ENCODE results near the gene MFSD11. TPM values are rescaled to one million over a fixed set of nuclear protein-coding genes. Genes with fewer than 3 reads are reported as not detected.
"Not testable (repeated sequence)": the region's sequence is repeated elsewhere in the genome, so short reads cannot be mapped to it uniquely, and the experiment has no call there.

The MFSD11 gene
- total RNA-seq, 6 donors from 2014 or later = 23.9 to 49.2 (median 34.4) TPM

DNA sequence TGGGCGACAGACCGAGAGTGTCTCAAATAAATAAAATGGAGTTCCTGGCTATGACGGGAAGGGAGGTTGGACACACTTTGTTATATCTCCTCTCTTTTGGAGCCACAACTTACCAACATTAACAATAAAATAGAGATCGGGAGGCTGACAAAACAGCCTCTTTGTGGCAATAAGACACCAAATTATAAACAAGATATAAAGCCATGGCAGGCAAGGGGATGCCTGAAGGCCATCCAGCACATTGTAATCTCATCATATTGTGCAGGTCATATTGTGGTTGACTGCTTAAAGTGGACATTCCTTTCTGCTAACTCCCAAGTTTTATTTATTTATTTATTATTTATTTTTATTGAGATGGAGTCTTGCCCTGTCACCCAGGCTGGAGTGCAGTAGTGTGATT, 70.4 kb downstream of the MFSD11 start:
- Histone ChIP-seq H3K36me3 (no peaks in the 10 kb centered on the region), H3K9me3 (no peaks in the 10 kb centered on the region), H3K4me1 (no peaks in the 10 kb centered on the region), H3K4me3 (no peak overlapping the region), H3K27ac (no peak overlapping the region), H3K27me3 (no peaks in the 10 kb centered on the region)
- TF ChIP-seq, protein P1, sequence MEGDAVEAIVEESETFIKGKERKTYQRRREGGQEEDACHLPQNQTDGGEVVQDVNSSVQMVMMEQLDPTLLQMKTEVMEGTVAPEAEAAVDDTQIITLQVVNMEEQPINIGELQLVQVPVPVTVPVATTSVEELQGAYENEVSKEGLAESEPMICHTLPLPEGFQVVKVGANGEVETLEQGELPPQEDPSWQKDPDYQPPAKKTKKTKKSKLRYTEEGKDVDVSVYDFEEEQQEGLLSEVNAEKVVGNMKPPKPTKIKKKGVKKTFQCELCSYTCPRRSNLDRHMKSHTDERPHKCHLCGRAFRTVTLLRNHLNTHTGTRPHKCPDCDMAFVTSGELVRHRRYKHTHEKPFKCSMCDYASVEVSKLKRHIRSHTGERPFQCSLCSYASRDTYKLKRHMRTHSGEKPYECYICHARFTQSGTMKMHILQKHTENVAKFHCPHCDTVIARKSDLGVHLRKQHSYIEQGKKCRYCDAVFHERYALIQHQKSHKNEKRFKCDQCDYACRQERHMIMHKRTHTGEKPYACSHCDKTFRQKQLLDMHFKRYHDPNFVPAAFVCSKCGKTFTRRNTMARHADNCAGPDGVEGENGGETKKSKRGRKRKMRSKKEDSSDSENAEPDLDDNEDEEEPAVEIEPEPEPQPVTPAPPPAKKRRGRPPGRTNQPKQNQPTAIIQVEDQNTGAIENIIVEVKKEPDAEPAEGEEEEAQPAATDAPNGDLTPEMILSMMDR (IDR thresholded peaks at IDR 0.05) = no peak
- TF ChIP-seq POLR2A (IDR thresholded peaks at IDR 0.05) = no peak
- no peak for DNase-seq
- no peak for ATAC-seq (ENCODE audit: low FRiP score in 2 of 2)
- 94 to 97% methylated on average over 4 of the region's 4 CpGs for WGBS, 2 donors

GRCh38 chr17:76810956-76811355, 73.0 kb downstream of the MFSD11 start:
- H3K4me3 ChIP-seq = no peak overlapping the region
- no peaks in the 10 kb centered on the region for H3K36me3 ChIP-seq
- no peaks in the 10 kb centered on the region for H3K9me3 ChIP-seq
- no peak overlapping the region for H3K27ac ChIP-seq
- DNase-seq (no peak), ATAC-seq (ENCODE audit: low FRiP score in 2 of 2) (no peak)
- H3K4me1 ChIP-seq = no peaks in the 10 kb centered on the region
- TF ChIP-seq, protein P1 (IDR thresholded peaks at IDR 0.05) = no peak
- no peak for TF ChIP-seq EP300 (IDR thresholded peaks at IDR 0.05)
- TF ChIP-seq POLR2AphosphoS5 (IDR thresholded peaks at IDR 0.05) = no peak
- no peak for TF ChIP-seq POLR2A (IDR thresholded peaks at IDR 0.05)
- WGBS, 2 donors = 87 to 98% methylated on average over 4 of the region's 4 CpGs
- H3K27me3 ChIP-seq = no peaks in the 10 kb centered on the region

GRCh38 chr17:76811834-76812233, 73.9 kb downstream of the MFSD11 start:
- 85 to 86% methylated on average over 5 of the region's 5 CpGs for WGBS, 2 donors
- TF ChIP-seq EP300 (IDR thresholded peaks at IDR 0.05) (no peak), POLR2AphosphoS5 (IDR thresholded peaks at IDR 0.05) (no peak), POLR2A (IDR thresholded peaks at IDR 0.05) (no peak)
- TF ChIP-seq, protein P1 (IDR thresholded peaks at IDR 0.05) = no peak
- peaks cover 0 to 5% (median 1%) of the 10 kb centered on the region in 4 donors for H3K4me1 ChIP-seq
- H3K4me3 ChIP-seq = no peak overlapping the region
- no peaks in the 10 kb centered on the region for H3K36me3 ChIP-seq
- ATAC-seq (ENCODE audit: low FRiP score in 2 of 2) = no peak
- H3K27me3 ChIP-seq = no peaks in the 10 kb centered on the region
- H3K27ac ChIP-seq = no peak overlapping the region
- H3K9me3 ChIP-seq = no peaks in the 10 kb centered on the region
- no peak for DNase-seq

- Histone ChIP-seq H3K36me3 (no peaks in the 10 kb centered on the region), H3K4me3 (no peak overlapping the region), H3K9me3 (no peaks in the 10 kb centered on the region), H3K4me1 (peaks cover 0 to 6% (median 1%) of the 10 kb centered on the region in 4 donors), H3K27me3 (no peaks in the 10 kb centered on the region), H3K27ac (no peak overlapping the region)
- DNase-seq (no peak), ATAC-seq (ENCODE audit: low FRiP score in 2 of 2) (no peak)
- WGBS, 2 donors = 76 to 83% methylated on average over 2 to 4 of the region's 4 CpGs
- TF ChIP-seq, protein P1 (IDR thresholded peaks at IDR 0.05) = no peak
- TF ChIP-seq POLR2A (IDR thresholded peaks at IDR 0.05) (no peak), POLR2AphosphoS5 (IDR thresholded peaks at IDR 0.05) (no peak), EP300 (IDR thresholded peaks at IDR 0.05) (no peak)
These were observed 74.3 kb downstream of the MFSD11 start for GRCh38 chr17:76812263-76812662.

DNA sequence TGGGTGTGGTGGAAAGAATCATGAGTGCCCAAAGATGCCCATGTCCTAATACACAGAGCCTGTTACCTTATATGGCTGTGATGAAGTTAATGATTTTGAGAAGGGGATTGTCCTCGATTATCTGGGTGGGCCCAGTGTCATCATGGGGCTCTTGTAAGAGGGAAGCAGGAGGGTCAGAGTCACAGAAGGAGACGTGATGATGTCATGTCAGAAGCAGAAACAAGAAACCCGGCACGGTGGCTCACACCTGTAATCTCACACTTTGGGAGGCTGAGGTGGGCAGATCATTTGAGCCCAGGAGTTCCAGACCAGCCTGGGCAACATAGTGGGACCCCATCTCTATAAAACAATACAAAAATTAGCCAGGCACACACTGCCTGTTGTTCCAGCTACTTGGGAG, 75.0 kb downstream of the MFSD11 start:
- H3K4me1 ChIP-seq = peaks cover 0 to 6% (median 1%) of the 10 kb centered on the region in 4 donors
- H3K9me3 ChIP-seq = no peaks in the 10 kb centered on the region
- no peak overlapping the region for H3K4me3 ChIP-seq
- H3K36me3 ChIP-seq = no peaks in the 10 kb centered on the region
- H3K27ac ChIP-seq = no peak overlapping the region
- no peak for ATAC-seq (ENCODE audit: low FRiP score in 2 of 2)
- WGBS, 2 donors = 75 to 84% methylated on average over 4 of the region's 4 CpGs
- no peaks in the 10 kb centered on the region for H3K27me3 ChIP-seq
- TF ChIP-seq POLR2AphosphoS5 (IDR thresholded peaks at IDR 0.05) = no peak
- TF ChIP-seq, protein P1 (IDR thresholded peaks at IDR 0.05) = no peak
- TF ChIP-seq EP300 (IDR thresholded peaks at IDR 0.05) = no peak
- TF ChIP-seq POLR2A (IDR thresholded peaks at IDR 0.05) = no peak
- DNase-seq = no peak

DNA sequence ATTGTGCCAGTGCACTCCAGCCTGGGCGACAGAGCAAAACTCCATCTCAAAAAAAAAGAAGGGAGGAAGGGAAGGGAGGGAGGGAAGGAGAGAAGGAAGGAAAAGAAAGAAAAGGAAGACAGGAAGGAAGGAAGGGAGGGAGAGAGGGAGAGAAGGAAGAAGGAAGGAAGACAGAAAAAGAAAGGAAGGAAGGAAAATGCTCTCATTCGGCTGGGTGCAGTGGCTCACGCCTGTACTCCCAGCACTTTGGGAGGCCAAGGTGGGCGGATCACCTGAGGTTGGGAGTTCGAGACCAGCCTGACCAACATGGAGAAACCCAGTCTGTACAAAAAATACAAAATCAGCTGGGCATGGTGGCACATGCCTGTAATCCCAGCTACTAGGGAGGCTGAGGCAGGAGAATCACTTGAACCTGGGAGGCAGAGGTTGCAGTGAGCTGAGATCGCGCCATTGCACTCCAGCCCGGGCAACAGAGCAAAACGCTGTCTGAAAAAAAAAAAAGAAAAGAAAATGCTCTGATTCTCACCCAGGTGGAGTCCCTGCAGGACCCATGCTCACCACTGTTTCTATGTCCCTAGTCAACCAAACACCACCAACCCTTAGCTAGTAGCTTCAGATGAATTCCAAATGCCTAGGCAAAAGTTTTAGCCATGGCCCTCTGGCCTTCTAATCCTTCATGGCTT, 78.1 kb downstream of the MFSD11 start:
- H3K4me3 ChIP-seq; DNase-seq; H3K36me3 ChIP-seq; H3K27ac ChIP-seq; H3K9me3 ChIP-seq; ATAC-seq (ENCODE audit: low FRiP score in 2 of 2); H3K27me3 ChIP-seq; H3K4me1 ChIP-seq: not testable (repeated sequence)
- WGBS, 2 donors = 71 to 73% methylated on average over 9 of the region's 9 CpGs

Data from upper lobe of left lung (tissue), 6 donors.